A549 (cell line): ENCODE results near the gene ATF7IP2.
"Not testable (repeated sequence)": the region's sequence is repeated elsewhere in the genome, so short reads cannot be mapped to it uniquely, and the experiment has no call there.

Experiments
- BCL3 ChIP-seq: fragments of >200 bp; sonication (Bioruptor Twin); formaldehyde crosslinking; IDR thresholded peaks from 3 replicates; pipeline ENCODE4 v1.6.1; 2016
- CBX8 ChIP-seq: fragments of 200-600 bp; sonication (generic); IDR thresholded peaks from 2 replicates; pipeline ENCODE4 v1.6.1; 2016
- CEBPB ChIP-seq, 2 experiments: fragments of >200 bp in 1 of 2; sonication (Bioruptor Twin) in 1 of 2; formaldehyde crosslinking in 1 of 2; IDR thresholded peaks; 2 replicates each; pipeline ENCODE4 v1.6.1; 2012 to 2016
- CTCF ChIP-seq: fragments of >200 bp; sonication (Bioruptor Twin); formaldehyde crosslinking; IDR thresholded peaks from 3 replicates; pipeline ENCODE4 v1.5.1; 2016
- EHMT2 ChIP-seq: fragments of 200-600 bp; sonication (generic); IDR thresholded peaks from 2 replicates; pipeline ENCODE4 v1.6.1; 2016; ENCODE audit warnings: antibody characterized with exemption, low read depth, mild to moderate bottlenecking, moderate library complexity
- ESRRA ChIP-seq: fragments of 150-350 bp; IDR thresholded peaks from 2 replicates; pipeline ENCODE4 v1.6.1; 2014; ENCODE audit warnings: mild to moderate bottlenecking, low read length, borderline replicate concordance
- FOSL2 ChIP-seq, 2 experiments: fragments of 450-650 bp in 1 of 2; fragments of >200 bp in 1 of 2; sonication (Bioruptor Twin) in 1 of 2; formaldehyde crosslinking; IDR thresholded peaks; 2 replicates each; pipeline versions ENCODE4 v1.5.0 to v1.6.1; 2016 to 2020; ENCODE audit warnings: mild to moderate bottlenecking in 1 of 2, moderate library complexity in 1 of 2
- MAZ ChIP-seq: fragments of 150-350 bp; IDR thresholded peaks from 2 replicates; pipeline ENCODE4 v1.6.1; 2014; ENCODE audit warnings: antibody characterized with exemption, low read depth, low read length, borderline replicate concordance
- RAD21 ChIP-seq, 2 experiments: fragments of >200 bp in 1 of 2; sonication (Bioruptor Twin) in 1 of 2; formaldehyde crosslinking in 1 of 2; IDR thresholded peaks in 1 of 2; conservative IDR thresholded peaks in 1 of 2; 2 replicates in 1 of 2; 3 replicates in 1 of 2; pipeline ENCODE4 v1.6.1; 2012 to 2018; ENCODE audit warnings: inconsistent platforms in 1 of 2
- REST ChIP-seq: fragments of 200-600 bp; sonication (generic); IDR thresholded peaks from 2 replicates; pipeline ENCODE4 v1.6.1; 2016; ENCODE audit warnings: antibody characterized with exemption, mild to moderate bottlenecking, moderate library complexity
- RFX5 ChIP-seq: fragments of 450-650 bp; IDR thresholded peaks from 2 replicates; pipeline ENCODE4 v1.7.1; 2014; ENCODE audit warnings: antibody characterized with exemption, mild to moderate bottlenecking, moderate library complexity
- RNF2 ChIP-seq: fragments of 200-600 bp; sonication (generic); IDR thresholded peaks from 2 replicates; pipeline ENCODE4 v1.6.1; 2016; ENCODE audit warnings: low read depth, mild to moderate bottlenecking, antibody characterized with exemption, moderate library complexity, borderline replicate concordance
- SREBF2 ChIP-seq: fragments of 450-650 bp; IDR thresholded peaks from 2 replicates; pipeline ENCODE4 v1.6.1; 2014; ENCODE audit warnings: mild to moderate bottlenecking, moderate library complexity
- TP53 ChIP-seq: fragments of 250-450 bp; sonication (Bioruptor Pico); IDR thresholded peaks from 2 replicates; pipeline ENCODE4 v1.5.0; 2021; ENCODE audit warnings: mild to moderate bottlenecking, moderate library complexity

- TF ChIP-seq CEBPB (IDR thresholded peaks at IDR 0.05); SREBF2; CTCF; RNF2; TP53 (CRISPR knock-in tag); BCL3; RFX5; REST; ESRRA; MAZ; RAD21 (conservative IDR thresholded peaks at IDR 0.05 in 1 of 2, IDR thresholded peaks at IDR 0.05 in 1 of 2); CBX8; FOSL2 (IDR thresholded peaks at IDR 0.05); FOSL2 (CRISPR knock-in tag; IDR thresholded peaks at IDR 0.05); EHMT2: not testable (repeated sequence)
These were observed 23.0 kb upstream of the ATF7IP2 start for GRCh38 chr16:10362864-10363197.
